GF-D8 (cell line): ENCODE data around the gene LRRC8E.
"Not testable (repeated sequence)": the region's sequence is repeated elsewhere in the genome, so short reads cannot be mapped to it uniquely, and the experiment has no call there.

Experiments
- DNase-seq: peaks from one replicate; lab custom pipeline; 2025; lab: John Stamatoyannopoulos, UW

Gene LRRC8E

DNA sequence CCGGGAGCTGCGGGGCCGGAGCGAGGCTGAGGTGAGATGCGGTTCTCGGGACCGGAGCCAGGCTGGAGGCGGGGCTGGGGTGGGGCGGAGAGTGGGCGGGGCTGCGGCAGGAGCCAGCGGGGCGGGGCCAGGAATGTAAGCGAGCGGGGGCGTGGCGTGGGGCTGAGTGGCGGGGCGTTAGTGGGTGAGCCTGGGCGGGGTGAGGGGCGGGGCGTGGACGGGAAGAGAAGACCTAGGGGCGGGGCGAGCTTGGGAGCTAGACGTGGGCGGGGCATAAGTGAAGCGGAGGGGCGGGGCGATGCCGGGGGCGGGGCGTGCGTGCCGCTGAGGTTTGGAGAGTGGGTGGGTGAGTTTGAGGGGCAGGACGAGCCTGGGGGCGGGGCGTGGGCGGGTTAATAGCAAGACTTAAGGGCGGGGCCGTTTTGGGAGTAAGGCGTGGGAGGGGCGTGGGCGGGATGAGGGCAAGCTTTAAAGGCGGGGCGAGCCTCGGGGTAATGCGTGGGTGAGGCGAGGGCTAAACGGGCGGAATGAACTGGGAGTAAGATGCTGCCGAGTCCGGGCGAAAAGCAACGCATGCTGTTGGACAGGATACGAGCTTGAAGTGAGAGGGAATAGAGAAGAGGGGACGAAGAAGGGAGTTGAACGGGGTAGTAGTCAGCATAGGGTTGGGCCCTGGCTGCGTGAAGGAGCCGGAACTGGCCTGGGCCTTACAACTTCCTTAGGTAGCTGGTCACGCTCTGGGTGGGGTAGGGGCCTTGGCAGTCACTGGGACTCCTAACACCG is 32.4 kb downstream of the LRRC8E start:
- peak; percentile 80 for DNase-seq

DNA sequence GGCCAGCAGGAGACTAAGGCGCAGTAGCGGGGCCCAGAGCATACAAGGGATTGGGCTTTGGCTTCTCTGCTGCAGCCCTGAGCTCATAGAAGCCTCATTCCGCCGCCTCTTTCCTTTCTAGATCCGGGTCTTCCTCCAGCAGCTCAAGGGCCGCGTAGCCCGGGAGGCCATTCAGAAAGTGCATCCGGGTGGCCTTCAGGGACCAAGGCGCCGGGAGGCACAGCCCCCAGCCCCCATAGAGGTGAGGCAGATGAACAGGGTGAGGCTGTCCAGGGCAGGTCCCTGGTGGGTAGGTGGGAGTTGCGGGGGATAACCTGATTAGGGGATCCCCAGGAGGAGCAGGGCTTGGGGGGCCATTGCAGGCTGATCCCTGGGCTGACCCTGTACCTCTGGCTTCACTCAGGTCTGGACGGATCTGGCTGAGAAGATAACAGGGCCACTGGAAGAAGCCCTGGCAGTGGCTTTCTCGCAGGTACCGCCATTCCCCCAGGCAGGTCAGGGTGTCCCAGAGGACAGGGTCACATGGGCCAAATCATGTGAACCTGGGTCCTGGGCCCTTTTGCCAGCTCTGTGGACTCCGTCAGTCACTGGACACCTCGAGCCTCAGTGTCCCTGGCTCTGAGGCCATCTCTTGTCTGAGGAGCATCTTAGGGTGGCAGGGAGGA is 33.1 kb downstream of the LRRC8E start:
- no peak for DNase-seq

DNA sequence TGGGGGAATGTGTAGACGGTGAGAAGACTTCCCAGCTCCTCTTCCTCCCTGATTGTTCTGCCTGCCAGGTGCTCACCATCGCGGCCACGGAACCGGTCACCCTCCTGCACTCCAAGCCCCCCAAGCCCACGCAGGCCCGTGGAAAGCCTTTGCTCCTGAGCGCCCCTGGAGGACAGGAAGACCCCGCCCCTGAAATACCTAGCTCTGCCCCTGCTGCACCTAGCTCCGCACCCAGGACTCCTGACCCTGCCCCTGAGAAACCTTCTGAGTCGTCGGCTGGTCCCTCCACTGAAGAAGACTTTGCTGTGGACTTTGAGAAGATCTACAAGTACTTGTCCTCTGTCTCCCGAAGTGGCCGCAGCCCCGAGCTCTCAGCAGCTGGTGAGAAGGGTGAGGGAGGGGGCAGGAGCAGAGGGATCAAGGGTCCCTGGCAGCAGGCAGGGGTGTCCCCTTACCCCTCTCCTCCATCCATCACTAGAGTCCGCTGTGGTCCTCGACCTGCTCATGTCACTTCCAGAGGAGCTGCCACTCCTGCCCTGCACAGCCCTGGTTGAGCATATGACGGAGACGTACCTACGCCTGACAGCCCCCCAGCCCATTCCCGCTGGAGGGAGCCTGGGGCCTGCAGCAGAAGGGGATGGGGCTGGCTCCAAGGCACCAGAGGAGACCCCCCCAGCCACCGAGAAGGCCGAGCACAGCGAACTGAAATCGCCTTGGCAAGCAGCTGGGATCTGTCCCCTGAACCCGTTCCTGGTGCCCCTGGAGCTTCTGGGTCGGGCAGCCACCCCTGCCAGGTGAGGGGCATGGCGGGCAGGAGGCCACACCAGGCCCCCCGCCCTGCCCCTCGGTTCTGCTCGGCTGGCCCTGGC is 33.9 kb downstream of the LRRC8E start:
- DNase-seq, result no peak

DNA sequence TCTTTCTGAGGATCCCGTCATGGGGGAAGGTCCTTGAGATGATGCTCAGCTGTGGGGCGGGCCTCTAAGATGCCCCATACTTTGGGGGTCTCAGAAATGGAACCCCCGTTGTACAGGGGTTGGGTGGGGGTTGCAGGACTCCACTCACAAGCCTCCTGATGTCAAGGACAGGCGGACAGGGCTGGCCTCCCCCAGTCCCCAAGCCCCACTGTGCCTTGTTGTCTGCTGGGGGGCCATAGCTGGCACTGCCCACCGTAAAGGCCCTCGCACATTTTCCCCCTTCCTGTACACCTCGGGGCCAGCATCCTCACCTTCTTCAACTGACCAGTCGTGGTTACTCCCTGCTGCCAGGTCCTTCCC is 34.5 kb downstream of the LRRC8E start:
- no peak for DNase-seq

DNA sequence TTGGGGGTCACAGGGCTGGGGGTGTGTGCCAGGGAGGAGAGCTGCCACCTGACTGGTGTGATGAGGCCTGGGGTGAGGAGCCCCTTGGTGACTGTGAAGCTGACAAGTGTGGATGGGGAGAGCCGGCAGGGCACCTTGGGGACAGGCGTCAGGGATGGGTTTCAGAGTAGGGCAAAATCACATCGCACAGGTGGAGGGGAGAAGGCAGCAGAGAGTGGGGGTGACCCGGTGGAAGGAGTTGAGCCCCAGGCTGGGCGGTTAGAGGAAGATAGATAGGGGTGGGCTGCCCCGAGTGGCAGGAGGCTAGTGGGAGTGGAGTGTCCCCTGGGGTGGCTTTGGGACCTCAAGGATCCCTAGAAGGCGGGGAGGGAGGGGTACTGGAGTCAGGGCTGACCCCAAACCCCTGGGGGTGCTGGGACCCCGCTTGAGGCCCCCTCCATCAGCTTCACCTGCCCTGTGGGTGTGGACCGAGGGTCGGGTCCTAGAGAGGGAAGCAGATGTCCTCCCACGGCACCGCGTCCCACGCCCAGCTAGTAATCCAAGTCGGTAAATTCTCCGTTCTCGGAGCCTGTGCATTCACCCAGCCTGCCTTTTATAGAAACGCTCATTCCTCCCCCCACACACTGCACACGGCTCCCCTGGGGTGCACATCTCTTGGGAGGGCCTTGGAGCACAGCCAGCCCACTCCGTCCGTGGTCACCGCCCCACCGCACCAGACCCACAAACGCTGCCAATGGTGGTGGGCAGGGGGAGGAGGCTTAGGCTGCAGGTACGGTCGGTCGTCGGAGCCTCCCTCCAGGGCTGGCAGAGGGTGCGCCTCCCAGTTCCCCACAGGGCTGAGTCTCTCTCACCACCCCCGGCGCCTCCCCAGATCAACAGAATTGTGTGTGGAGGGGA is 35.2 kb downstream of the LRRC8E start:
- DNase-seq, result no peak

DNA sequence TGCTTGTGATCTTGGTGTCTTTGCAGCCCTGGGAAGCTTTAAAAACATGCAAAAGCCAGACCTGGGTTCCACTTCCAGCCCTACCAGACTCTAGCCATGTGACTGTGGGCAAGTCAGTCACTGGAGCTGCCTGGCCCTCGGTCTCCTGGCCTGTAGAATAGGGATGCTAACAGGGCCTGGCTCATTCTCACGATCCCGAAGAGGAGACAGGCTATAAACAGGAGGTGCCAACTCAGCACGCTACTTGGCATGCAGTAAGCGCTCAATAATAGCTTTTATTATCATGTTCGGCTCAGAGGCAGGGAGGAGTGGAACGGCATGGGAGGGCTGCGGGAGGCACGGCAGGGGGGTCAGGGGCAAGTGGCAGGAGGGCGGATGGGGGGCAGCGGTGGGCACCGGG is 35.9 kb downstream of the LRRC8E start:
- no peak for DNase-seq

DNA sequence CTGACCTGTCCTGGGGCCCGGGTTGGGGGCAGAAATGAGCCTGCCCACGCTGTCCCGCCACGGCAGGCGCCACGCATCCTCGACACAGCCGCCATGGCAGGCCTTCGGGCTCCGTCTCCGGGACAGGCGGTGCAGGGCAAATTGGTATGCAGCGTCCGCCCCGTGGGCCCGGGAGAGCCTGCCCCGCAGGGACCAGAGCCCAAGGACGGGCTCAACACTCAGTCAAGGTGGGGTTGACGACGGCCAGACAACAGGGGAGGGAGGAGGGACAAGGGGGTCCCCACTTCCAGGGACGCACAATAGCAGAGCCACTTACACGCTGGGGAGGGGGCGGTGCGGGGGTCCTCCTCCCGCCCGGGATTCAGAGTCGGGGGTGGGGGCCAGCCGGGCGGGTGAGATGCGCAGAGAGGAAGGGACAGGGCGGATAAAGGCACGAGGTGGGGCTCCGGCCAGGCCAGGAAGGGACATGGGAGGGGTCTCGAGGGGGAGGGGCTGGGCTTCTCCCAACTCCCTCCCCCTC is 36.4 kb downstream of the LRRC8E start:
- no peak for DNase-seq

DNA sequence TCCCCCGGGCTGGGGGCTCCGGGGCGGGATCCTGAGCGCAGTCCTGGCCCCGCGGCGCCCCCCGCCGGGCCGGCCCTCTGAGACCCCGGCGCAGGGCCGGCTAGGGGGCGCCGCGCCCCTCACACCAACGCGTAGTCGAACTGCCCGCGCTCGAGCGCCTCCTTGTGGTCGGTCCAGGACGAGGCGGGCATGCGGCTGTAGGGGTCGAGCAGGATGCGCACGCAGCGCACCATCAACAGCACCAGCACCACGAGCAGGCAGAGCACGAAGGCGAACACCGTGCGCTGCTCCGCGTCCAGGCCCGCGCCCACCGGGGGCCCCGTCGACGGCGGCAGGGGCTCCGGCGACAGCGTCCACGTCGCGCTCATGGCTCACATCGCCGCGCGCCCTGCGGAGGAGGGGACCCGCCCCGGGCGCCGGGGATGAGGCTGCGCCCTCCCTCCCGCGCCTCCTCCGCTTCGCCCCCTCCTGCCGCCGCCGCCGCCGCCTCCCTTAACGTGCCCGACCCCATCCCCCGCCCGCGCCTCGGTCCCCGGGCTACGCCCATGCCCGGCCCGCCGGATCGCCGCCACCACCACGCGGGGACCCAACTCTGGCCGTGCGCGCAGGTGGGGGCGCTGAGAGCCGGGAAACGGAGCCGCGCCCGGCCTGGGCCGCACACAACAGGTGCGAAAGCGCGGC is 37.0 kb downstream of the LRRC8E start:
- peak; percentile 32 for DNase-seq

DNA sequence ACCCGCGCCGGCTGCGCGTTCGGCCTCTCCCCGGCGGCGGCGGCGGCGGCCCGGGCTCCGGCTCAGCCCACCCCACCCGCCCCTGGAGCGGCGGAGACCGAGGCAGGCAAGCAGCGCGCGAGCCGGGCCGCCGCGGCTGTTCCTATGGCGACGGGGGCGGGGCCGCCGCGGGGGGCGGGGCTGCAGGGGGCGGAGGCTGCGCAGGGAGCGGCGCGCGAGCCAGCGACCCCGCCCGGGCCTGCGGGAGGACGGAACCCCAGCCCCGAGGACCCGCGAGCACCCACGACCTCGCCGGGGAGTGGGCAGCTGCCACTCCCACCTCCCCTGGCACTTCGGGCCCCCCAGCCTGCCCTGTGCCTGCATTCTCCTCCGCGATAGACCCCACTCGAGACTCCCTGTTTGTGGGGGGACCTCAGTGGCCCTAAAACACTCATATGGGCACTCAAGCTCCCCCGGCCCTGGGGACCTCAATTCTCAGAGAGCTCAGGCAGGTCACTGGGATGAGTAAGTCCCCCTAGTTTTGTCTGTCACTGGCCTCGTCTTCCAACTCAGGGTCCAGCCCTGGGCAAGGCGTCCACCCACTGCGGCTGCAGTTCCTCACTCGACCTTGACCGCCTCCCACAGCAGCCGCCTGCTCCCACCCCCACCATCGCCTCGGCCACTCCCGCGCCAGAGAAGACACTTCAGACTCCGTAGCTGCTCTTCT is 37.9 kb downstream of the LRRC8E start, which contains the start of gene CTXN1:
Gene CTXN1, minus strand, starts transcription at position 115 of the 706 bp plus-strand sequence. CDS start 597 bp downstream, outside the sequence.
- no peak for DNase-seq

DNA sequence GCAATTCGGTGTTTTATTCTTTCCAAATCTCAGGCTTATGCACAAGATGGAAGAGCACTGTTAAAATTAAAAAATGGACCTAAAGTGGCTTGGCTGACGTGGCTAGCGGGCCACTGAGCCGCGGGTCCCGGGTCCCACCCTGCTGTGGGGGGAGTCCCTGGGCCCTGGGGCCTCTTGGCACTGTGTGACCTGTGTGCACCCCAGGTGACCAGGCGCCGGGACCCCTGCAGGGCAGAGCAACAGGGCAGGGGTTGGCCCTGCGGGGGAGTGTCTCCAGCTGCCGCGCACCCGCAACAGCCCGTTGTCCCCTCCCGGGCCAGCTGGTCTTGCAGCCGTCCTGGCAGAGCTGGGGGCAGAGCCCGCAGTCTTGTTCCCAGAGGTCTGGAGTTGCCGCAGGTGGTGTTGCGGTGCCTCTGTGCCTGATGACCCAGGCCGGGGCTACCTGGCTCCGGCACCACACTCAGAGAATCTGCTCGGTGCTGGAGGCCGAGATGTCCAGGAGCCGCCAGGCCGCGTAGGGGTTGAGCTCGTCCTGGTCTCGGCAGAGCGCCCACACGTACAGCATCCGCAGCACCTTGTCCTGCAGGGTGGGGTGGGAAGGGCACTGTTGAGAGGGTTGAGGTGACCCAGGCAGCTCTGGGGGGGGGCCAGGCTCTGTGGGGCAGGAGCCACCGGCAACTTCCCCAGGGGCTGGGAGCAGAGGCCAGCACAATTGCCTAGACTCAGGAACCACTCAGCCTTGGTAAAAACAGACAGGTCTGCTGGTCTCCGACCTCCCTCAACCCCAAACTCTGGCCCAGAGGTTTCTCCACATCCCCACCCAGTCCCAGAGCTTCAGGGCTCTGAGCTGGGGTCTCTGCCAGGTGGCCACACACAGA is 38.7 kb downstream of the LRRC8E start:
- DNase-seq, result no peak

DNA sequence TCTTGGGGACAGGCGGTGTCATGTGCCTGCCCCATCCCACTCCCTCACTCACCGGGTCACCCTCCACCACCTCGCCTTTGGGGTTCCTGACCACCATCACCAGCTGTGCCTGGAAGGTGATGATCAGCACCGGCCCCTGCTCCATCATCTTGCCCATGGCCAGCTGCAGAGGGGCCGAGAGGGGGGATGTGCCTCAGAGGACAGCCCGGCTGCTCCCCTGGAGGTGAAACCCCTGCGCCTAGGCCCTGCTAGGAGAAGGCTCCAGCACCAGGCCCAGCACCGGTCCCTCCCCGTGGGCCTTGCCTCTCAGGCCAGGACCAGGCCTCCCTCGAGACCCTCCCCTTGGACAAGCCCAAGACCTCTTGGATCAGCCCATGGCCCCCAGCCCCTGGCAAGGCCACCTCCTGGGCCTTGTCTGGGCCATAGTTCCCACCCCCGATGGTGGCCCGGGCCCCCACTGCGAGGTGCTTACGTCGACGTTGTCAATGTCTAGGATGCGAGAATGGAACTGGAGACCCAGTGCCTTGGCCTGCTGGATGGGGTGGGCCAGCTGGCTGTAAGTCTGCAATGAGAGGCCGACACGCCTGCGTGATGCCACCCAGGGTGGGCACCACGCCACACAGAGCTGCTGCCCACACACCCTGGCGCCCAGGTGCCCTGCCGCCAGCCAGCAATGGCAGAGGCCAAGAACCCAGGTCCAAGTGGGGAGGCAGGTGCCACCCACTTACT is 39.5 kb downstream of the LRRC8E start:
- DNase-seq, result no peak

DNA sequence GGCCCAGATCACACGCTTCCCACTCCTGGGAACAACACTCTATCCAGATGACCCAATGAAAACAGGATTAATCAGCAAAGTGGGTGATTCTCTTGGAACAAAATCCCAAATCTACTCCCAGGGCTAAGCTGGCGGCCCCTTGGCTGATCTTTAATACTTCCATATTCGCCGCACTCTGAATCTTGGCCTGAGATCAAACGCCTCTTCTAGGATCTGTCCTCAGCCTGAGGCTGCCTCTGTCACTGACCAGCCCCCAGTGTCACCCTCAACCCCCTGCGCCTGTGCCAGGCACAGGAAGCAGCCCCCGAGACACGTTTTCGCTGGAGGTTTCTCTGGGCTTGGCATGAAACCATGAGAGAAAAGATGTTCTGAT is 40.0 kb downstream of the LRRC8E start:
- DNase-seq, result no peak

DNA sequence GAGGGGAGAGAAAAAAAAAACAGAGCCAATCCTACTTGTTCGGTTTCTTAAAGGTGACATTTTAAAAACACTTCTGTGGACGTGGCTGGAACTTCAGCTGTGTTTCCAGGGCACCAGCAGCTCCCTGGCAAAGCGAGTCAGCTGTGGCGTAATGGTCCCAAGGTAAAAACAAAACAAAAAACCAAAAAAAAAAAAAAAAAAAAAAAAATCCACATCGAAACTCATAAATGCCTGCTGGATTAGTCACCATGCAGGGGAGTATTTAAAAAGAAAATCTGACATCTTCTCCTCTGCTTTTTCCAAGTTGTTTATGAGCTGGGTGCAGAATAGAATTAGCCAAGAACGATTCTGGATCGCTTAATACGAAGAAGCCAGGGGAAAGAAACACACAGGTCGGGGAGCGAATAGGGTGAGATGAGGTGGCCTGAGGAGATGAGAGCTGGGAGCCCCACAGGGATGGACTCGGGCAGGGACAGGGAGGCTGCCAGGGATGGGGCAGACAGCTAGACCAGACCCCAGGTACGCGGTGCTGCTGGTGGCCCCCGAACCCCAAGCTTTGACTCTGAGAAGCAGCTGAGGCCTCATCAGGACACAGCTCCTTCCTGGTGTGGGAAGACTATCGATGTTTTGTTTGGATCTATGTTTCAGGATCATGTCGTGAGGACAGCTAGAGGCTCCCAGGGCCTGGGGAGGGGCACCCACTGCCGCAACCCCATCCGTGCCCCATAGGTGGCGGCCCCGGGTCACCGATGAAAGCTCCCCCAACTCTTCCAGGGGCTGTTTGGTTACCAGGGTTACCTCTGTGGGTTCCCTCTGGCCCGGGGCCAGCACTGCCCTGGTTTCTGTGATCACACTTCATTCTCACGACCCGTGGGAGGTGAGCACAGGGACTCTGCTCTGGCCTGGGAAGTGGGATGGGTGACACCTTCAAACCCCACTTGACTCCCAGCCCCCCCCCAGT is 40.7 kb downstream of the LRRC8E start:
- no peak for DNase-seq

DNA sequence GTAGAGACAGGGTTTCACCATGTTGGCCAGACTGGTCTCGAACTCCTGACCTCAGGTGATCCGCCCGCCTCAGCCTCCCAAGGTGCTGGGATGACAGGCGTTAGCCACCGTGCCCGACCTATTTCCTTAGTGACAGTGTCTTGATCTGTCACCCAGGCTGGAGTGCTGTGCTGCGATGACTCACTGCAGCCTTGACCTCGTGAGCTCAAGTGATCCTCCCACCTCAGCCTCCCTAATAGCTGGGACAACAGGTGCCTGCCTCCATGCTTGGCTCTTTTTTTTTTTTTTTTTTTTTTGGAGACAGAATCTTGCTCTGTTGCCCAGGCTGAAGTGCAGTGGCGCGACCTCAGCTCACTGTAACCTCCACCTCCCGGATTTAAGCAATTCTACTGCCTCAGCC is 41.7 kb downstream of the LRRC8E start:
- DNase-seq, result not testable (repeated sequence)

DNA sequence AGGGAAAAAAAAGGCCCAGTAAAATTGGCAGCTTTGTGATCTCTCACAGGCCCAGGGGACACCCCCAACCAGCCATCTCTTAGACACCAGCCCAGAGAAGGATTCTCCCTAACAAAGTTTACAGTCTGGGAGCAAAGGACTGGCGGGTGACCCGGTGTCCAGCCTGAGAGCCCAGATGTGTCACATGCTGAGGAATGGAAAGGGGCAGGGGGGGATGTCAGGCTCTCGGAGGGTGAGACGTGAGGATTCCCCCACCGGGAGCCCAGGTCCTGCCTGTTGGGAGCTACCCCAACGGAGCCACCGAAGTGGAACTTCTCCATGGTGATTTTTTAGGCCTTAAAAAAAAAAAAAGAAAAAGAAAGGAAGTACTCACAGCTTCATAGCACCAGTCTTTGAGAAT is 42.5 kb downstream of the LRRC8E start:
- no peak for DNase-seq

DNA sequence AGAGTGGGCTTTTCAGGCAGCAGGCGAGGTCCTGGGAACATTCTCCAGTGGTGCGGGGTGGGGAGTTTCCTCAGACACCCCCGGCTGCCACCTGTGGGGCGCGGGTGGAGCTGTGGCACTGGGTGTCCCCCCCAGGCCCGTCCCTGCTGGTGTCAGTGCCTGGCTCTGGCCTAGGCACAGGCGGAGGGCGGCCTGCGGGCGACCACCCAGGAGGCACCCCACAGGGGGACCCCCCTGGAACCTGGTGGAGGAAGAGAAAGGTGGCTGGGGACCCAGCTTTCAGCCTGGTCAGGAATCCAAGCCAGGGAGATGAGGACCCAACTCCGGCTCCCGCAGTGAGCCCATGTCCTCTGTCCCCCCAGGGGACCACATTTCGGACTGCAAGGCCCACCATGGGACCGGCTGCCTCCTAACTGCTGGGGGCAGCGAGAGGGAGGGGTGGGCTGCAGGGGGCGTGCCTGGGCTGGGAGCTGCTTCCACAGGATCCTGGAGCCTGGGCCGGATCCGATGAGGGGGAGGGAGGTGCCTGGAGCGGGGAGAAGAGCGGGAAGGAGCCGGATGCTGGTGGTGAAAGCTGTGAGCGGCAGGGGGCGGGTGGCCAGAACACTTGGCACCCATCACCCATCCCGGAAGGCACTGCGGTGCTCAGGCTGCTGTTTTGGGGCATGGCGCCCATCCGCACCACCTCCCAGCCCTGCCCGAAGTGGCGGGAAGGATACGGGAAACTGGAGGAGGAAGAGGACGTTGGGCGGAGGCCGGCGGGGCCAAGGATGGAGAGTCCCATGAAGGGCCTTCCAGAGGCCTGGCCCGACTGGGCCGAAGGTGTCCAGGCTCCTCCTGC is 43.1 kb downstream of the LRRC8E start:
- DNase-seq, result no peak
